ELR (cell line): ENCODE measurements around the gene BMAL2.

ENCODE experiments used
- DNase-seq: peaks from one replicate; pipeline ENCODE4 v3.0.0-alpha.2; 2015; ENCODE audit warnings: low read depth

BMAL2 gene

DNA sequence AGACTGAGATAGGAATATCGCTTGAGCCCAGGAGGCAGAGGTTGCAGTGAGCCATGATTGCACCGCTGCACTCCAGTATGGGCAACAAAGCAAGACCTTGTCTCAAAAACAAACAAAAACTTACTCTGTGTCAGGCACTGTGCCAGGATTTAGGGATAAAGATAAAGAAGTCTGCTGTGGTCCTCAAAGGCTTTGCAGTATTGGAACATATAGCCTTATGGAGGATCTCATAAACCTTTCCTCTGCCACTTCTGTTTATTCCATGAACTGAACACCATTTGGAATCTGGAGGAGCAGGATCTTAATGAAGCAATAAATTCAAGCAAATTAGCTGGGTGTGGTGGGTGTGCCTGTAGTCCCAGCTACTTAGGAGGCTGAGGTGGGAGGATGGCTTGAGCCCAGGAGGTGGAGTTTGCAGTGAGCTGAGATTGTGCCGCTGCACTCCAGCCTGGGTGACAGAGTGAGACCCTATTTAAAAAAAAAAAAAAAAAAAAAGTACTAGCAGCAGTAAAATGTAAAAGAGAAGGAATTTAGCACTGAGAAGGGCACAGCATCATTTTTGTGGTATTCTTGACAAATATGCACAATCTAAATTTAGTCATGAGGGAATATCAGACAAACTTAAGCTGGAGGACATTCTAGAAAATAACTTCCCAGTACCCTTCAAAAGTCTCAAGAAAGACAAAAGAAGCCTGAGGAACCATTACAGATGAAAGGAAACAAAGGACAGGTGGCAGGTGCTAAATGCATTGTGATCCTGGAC, 27.1 kb downstream of the BMAL2 start:
- no peak for DNase-seq

DNA sequence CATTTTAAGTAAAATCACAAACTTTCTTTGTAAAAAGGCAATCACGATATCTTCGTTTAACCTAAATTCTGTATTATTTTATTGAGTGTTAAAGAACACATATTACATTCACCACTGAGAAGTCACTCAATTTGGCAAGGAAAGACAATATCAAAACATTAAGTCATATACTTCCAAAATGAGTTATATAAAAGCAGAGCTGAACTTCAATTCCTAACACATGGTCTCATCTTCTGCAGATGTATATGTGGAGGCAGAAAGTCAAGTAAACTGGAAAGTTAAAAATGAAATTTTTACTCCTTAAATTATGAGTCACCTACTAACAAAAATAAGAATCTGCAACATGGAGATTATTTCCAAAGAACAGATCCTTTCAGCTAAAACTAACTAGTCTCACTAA, 28.7 kb downstream of the BMAL2 start:
- DNase-seq, result no peak

DNA sequence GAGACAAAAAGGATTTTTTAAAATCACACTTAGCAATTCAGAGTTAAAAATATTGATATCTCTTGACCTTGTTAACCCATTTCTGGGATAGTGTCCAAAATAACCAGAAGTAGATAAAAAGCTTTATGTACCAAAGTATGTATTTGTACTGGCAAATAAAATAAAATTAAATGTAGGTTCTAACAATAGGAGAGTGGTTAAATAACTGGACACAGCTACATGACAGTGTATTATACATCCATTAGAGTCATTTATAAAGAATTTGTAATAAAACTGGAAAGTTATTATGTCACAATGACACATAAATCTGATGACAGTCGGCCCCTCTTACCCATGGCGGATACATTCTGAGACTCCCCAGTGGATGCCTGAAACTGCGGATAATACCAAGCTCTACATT, 34.0 kb downstream of the BMAL2 start:
- peak; percentile 64 for DNase-seq

DNA sequence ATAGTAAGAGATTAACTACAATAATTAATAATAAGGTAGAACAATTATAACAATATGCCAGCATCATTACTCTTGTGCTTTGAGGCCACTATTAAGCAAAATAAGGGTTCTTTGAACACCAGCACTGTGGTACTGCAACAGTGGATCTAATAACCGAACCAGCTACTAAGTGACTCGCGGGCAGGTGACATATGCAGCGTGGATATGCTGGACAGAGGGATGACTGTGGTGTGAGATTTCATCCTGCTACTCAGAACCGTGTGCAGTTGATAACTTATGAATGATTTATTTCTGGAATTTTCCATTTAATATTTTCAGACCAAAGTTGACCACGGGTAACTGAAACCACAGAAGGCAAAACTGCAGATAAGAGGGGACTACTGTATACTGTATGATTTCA, 34.4 kb downstream of the BMAL2 start:
- peak; percentile 49 for DNase-seq

DNA sequence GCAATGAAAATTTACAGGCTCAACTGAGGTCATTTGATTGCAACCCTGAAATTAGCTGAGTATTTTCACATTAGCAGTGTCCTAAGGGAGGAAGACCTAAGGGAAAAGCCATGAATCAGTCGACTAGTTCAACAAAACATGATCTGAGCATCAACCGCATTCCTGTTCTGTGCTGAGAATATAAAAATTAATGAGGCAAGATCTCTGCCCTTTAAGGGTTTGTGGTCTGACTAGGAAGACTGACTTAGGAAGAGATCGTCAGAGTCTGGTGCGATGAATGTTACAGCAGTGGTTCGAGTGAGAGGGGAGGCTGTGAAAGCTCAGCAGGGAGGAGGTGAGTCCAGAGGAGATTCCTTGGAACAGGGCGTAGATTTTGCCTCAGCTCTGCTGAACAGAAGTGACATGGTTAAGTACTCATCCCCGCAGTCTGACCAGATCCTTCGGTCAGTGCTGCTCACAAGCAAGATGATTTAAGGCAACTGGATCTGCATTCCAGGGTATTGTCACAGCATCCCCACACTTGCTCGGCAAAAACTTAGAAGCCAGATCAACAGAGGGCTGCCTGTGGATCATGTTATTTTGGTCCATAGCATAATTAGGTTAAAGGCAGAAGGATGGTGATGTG, 49.6 kb downstream of the BMAL2 start:
- peak; percentile 37 for DNase-seq
